Measurements from ENCODE around the gene YOD1.

DNA sequence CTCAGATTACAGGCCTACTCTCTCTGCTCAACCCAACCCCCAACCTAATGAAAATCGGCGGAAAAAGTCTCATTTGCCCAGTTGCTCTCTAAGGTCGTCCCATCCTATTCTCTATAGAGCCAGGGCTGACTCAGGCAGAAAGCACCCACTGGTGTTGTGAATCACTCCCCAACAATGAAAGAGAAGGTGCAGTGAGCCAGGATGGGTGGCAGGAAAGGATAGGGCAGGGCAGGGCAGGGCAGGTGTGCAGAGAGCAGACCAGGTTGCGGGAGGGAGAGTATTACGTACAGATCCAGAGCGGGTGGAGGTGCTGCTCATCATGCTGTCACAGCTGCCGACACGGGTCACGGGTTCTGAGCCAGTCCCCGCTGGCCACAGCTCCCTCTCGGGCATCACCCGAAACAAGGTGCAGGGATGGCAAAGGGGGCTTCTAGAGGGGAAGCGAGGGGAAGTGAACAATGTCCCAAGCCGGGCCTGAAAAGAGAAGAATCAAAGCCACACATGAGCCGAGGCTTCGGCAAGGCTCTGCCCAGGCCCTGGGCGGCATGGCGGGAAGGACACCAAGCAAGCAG, 23.7 kb downstream of the YOD1 start:
- TF ChIP-seq CTCF (IDR thresholded peaks at IDR 0.05) (no peak), POLR2A (IDR thresholded peaks at IDR 0.05) (no peak)

All from thyroid gland (tissue), 4 donors.